HG02678 (cell line): ENCODE data around the gene CFAP97.
"Not testable (repeated sequence)": the region's sequence is repeated elsewhere in the genome, so short reads cannot be mapped to it uniquely, and the experiment has no call there.

ENCODE experiments used
- ATAC-seq: cut with Tn5 transposase; IDR thresholded peaks from one replicate; pipeline ENCODE4 v1.9.1; 2021; ENCODE audit warnings: mild to moderate bottlenecking, moderate library complexity; ENCODE audit not compliant: unreplicated experiment

CFAP97 gene

DNA sequence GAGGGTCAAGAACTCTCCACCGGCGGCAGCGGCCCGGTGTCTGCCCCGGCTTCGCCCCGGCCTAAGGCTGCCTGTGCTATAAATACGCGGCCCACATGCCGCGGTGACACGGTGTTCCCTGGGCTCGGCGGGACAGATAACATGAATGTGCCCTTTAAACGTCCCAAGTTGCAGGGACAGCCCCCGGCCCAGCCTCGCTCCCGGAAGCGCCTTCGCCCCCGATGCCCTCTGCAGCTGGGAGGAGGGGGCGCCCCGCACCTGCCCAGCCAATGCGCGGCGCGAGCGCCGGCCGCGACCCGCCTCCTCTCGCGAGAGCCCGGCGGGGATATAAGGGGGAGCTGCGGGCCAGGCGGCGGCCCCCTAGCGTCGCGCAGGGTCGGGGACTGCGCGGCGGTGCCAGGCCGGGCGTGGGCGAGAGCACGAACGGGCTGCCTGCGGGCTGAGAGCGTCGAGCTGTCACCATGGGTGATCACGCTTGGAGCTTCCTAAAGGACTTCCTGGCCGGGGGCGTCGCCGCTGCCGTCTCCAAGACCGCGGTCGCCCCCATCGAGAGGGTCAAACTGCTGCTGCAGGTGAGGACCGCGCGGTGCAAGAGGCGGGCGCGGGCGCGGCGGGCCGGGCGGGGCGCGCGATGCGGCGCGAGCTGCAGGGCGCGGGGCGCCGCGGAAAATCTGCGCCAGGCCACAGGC lies 60.7 kb downstream of the CFAP97 start, which contains the start of gene SLC25A4:
Gene SLC25A4, plus strand, starts transcription at position 355 of the 689 bp plus-strand sequence. Its CDS starts 107 bp downstream, at position 462.
- peak; percentile 96 for ATAC-seq

DNA sequence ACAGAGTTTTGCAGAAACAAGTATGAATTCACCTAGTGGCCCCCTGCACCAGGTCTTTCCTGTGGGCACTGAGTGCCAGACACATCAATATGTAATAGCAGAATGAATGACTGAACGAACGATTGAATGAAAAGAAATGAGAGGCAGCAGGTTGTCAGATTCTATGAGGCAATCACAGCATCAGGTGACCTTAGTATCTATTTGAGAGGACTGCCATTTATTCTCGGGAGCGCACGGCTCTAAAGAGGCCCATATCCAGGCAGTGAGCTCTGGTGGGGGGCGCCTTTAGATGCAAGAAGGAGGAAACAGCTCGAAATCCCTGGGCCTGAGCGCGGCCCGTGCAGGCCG lies 61.3 kb downstream of the CFAP97 start:
- ATAC-seq, result no peak

DNA sequence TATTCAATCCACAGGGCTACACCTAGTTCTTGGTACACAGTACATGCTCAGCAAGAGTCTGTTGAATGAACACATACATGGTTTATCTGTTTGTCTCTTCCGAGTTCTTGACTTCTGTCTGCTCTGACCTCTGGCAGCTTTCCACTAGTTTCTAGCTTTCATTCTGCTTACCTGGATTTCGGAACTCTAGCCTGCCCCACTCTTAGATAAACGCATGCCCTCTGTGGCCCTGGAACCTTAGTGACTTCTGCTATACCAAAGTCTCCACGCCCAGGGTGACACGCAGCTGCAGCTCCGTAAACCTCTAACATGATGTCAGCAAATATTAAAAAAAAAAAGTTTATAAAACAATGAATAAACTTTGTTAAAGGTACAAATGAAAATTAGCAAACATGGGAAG lies 62.0 kb downstream of the CFAP97 start:
- ATAC-seq, result no peak

DNA sequence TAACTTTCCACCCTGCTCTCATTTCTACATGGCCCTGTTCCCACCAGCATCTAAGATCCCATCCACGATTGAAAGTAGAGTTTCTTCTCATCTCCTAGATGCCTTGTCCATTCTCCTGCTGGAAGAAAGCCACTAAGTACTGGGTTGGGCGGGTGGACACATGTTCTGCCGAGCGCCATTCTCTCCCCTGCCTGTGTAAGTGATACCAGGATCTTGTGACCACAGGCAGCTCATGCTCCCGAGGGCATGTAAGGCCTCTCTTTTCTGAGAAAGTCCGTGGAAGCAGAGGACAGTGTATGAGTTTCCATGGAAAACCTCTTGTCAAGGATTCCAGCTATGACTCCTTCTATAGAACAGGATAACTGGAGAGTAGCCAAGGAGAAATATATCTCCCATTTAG lies 64.1 kb downstream of the CFAP97 start:
- ATAC-seq, result no peak

DNA sequence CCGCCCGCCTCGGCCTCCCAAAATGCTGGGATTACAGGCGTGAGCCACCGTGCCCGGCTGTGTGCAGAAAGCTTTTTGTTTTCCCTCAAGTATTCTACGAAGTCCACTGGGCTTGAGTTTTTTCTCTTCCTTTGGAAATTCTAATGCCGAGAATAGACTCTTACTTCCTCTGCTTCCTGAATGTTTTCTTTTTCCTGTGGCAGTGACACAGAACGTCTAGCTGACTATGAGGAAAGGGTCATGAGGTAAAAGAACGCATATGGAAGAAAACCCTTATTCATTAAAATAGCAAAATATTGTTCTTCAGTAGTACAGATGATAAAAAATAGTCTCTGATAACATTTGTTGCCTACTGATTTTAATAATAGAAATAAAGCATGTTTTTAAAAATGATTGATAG lies 65.6 kb downstream of the CFAP97 start:
- ATAC-seq, result no peak

DNA sequence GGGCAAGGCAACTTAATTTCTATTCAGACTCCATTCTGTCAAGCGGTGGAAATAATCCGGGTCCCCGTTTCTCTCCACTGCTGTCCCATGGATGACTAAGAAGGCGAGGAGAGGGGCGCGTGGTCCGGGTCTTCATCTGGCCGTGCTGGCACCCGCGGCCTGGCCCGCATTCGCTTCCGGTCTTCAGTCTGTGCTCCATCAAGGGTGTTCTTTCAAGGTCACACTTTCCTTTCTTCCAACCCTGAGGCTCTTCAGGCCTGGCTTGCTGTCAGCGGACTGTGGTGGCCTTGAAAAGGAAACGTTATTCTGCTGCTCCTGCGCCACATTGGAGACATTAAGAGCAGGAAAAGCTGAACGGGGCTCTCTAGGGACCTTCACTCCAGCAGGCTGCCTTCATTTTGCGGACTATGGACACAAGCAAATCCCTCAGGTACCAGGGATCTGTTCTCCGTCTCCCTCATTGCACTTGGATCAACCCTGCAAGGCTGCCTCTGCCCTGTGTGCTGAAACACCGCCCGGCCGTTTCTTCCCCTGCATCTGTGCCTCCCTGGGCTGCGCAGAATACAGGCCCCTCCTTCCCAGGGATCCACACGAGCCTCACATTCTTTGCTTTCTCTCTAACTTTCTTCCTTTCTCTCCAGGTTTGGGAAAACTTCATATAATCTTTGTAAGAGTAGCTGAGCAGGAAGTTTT lies 66.4 kb downstream of the CFAP97 start:
- ATAC-seq, result no peak

DNA sequence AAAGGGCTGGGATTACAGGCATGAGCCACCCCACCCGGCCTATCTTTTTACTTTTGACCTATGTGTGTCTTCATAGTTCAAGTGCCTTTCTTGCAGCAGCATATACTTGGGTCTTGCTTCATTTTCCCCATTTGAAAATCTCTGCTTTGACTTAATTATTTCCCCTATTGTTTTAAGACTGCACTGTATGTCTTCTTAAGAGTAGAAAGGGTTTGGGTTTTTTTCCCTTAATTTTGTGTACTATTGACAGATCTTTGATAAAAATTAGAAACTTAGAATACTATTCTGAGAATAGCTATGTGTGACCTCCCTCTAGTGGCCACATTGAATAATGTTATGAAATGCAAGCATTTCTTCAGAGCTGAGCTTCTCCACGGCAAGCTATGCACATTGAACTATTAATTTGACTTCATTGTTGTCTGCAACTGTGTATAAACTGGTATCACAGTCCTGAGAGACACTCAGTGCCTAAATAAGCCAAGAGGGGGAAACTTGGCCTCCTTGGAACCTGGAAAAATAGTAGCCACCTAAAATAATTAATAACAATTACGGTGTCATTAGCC lies 69.4 kb downstream of the CFAP97 start:
- ATAC-seq, result peak; percentile 53

DNA sequence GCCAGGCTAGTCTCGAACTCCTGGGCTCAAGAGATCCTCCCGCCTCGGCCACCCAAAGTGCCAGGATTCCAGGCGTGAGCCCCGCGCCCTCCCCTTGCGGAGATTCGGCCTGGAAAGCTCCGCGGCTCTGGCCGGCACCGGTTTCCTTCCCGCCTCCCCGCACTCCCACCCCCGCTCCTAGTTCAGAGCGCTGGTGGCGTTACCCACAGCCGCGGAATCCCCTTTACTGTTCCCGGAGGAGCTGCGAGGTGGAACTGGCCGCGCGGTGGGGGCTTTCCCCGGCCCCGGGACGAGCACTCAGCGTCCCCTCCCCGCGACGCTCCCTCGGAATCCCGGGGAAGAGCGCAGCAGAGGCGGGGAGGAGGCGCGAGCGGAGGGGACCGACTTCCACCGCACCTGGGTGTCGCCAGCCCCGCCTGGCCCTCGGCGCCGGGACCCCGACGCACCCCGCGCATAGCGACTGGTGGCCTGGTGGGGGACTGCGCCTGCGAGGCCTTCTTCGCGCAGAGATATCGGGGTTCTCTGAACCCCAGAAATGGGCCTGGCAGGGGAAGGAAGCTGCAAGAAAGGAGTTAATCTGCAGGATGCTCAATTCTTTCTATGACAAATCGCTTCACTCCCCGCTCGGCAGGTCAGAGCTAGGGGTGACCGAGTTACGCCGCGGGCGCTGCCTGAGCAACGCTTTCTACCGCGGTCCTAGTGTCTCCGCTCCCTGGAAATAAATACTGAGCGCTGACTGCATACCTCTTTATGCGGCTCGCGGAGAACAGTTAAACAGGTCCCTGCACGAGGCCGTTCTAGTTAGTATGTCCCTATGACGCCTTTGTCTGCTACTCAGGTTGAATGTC lies 75.3 kb downstream of the CFAP97 start:
- ATAC-seq, result no peak

DNA sequence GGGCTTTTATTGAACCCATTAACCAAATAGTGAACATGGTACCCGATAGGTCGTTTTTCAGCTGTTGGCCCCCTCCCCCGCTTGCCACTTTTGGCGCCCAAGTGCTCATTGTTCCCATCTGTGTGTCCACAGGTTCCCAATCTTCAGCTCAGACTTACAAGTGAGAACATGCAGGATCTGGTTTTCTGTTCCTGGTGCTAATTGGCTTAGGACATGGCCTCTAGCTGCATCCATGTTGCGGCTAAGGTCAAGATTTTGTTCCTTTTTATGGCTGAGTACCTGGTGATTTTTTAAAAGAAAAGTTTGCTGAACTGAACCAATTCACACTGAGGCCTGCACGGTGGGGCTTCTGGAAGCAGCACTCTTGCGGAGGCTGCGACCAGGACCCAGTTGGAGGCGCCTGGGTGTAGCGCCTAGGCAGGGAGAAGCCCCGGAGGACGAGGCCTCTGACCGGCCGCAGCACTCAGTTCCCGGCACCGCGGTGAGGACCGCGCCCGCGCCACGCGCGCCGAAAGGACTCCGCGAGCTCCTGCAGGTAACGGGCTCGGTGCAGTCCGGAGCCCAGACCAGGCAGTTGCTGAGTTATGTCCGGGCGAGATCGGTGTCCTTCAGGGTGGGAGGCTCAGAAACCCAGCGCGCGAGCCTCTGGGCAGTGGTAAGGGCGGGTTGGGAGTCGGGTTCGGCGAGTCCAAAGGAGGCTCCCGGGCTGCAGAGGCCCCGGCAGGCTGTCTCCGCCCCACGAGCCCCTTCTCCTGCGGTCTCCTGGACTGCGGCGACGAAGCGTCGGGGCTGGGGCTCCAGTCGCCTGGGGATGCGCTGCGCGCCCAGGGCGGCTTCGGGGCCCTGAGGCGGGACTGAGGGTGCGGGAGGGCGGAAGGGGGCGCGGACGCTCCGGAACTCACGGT lies 76.5 kb downstream of the CFAP97 start:
- ATAC-seq, result no peak

DNA sequence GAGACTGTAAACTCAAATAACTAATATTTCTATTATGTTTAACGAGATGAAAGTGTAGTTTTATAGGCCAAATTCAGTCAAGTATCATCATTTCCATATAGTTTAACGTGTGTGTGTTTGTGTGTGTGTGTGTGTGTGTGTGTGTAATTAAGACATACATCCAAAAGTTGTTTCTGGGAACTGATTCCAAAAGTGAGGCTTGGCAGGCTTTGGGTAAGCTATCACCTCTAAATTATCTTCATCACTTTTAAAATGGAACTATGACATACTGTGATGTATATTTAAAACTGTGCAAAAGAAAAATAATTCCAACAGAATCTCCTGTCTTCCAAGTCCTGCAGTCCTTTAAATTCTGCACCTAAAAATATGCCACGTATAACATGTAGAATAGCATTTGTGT lies 79.8 kb downstream of the CFAP97 start:
- no peak for ATAC-seq

DNA sequence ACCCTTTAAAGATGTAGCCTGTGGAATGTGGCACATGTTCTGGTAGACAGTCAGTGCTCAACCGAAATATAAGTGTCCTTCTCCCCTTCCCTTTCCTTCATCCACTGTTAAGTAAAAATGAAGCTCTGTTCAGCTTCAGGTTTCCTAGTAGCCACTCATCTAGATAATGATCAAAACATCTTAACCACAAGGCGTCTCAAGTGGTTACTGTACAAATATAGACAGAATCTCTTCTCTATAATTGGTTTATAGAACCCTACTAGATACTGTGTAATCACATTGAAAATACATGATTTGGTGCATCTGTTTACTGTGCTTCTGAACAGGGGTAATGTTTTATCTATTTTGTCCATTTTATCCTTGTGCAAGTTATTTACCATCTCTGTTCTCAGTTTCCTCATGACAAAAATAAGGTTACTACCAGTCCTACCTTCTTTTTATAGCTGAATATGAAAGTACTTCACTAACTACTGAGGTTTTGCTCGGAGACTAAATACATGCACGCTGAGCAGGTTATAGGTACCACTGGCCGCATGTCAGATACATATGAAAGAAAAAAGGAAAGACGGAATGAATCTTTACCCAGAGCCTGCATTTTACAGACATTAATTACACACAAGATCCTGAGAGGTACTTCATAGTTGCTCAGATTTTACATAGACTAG lies 81.0 kb downstream of the CFAP97 start:
- ATAC-seq, result peak; percentile 58

DNA sequence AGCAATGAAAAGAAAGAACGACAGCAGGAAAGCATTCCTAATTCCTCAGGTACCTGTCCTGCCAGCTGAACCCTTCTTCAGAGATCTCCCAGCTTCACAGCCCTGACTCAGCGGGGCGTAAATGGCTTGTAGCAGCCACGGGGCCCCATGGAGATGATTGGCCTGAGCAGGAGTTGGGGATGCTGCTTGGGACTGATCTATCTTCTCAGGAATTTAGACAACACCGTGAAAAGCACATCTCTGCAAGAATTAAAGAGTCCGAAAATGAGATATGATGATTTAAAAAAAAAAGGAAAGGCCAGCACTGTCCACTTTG lies 83.2 kb downstream of the CFAP97 start:
- no peak for ATAC-seq

DNA sequence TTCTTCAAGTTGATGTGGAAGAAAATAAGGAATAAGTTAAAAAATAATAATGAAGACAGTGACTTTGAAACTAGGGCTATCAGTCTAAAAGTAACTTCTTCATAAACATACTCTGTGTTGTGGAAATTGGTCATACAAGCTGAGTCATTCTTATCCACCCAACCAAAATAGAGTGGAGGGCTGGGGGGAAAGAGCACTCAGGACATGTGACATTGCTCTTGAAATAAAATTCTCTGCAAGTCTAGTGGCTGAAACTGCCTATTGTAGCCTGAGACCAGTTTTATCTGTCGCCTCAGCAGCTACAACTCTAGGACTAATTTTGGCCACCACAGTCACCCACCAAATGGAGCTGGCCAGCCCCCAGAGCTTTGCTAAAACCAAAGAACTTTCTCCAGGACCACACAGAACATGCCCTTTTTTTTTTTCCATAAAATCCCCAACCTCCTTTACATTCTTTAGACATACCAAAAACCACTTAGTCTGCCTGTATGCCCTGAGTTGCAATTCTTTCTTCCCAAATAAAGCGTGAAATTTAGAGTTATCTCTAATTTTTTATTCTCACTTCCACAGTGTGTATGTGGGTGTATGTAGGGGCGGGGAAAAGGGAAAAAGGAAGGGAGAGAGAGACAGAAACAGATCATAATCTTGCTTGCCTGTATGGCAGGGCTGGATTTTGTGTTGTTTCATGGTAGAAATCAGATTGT lies 83.7 kb downstream of the CFAP97 start:
- no peak for ATAC-seq

DNA sequence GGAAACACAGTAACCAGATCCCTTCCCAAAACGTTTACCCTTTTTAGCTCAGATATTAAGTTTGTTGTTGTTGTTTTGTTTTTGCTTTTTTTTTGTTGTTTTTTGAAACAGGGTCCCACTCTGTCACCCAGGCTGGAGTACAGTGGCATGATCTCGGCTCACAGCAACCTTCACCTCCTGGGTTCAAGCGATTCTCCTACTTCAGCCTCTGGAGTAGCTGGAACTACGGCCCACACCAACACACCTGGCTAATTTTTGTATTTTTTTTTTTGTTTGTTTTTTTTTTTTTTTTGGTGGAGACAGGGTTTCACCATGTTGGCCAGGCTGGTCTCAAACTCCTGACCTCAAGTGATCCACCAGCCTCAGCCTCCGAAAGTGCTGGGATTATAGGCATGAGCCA lies 84.3 kb downstream of the CFAP97 start:
- ATAC-seq, result not testable (repeated sequence)

DNA sequence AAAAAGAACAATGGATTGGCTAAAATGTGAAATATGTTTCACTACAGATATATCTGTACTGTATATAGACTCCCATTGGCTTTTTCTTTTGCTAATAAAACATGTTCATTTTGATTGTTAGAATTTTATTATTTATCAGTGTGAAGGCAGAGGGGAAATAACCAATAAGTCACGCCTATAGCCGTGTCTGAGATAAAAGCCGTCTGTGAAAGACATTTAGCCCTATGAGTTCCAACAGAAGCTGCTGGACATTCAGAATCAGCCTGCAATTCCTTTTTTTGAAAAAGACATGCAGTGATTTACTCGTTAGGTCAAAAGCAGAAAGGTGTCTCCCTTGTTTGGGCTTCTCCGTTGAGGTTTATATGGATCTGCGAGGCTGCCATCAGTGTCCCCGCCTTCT lies 84.9 kb downstream of the CFAP97 start:
- ATAC-seq, result no peak

DNA sequence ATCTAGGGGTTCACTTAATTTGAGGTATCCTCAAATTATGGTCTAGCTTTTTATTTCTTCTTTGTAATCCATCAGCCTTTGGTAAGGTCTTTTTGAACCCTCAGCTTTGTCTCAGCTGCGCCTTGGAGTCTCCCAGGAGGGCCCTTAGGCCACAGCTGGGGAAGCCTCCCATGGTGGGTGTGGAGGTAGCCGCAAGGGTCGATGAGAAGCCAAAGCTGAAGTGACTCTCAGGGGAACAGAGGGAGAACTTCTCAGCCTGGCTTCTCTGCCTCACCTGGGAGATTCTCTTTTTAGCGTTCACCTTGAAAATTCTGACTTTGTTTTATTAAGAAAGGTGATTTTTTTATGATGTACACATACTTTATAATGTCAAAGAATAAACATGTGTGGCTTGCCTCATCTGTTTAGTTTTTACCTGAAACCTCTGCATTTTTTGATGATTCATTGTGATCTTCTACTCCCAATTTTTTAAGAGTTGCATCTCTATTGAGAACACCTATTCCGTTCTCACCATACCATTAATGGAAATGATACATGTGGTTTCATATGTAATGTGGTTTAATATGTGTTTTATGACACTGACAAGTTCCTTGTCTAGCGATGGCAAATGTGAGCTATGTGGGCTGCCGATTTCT lies 86.4 kb downstream of the CFAP97 start:
- no peak for ATAC-seq

DNA sequence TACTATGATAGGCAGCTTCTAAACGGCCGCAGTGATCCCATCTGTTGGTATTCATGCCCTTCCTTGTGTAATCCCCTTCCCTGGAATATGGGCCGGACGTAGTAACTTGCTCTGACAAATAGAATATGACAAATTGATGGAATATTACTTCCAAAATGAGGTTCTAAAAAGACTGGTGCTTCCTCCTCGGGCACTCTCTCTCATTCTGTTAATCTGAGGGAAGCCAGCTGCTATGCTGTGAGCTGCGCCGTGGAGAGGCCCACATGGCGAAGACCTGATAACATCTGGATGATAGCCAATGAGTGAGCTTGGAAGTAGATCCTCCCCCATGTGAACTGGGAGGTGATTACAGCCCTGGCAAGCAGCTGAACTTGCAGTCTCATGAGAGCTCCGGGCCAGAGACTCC lies 88.0 kb downstream of the CFAP97 start:
- no peak for ATAC-seq

DNA sequence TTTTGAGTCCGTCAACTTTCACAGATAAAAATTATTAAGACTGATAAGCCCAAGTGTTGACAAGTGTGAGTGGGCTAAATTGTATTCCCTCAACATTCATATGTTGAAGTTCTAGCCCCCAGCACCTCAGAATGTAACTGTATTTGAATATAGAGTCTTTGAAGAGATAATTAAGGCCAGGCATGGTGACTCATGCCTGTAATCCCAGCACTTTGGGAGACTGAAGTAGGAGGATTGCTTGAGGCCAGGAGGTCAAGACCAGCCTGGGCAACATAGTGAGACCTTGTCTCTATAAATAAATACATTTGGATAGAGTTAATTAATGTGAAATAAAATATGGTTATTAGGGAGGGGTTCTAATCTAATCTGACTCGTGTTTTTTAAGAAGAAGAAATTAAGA lies 90.5 kb downstream of the CFAP97 start:
- no peak for ATAC-seq

DNA sequence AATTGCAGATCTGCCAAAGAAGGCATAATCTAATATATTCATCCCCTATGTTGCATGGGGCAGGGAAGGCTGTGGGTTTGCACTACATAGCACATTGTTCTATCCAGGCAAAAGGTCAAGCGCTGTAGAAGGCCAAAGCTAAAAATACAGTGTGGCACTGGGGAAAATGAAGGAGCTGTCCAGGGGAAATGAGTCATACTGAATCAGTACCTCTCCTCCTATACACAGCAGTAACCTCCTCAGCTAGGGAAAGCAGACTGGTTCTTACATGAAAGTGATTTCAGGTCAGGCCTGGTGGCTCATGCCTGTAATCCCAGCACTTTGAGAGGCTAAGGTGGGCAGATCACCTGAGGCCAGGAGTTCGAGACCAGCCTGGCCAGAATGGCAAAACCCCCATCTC lies 91.7 kb downstream of the CFAP97 start:
- no peak for ATAC-seq
